GM19324 (cell line): Measurements from ENCODE around the gene ATXN7.

Source experiments
- ATAC-seq: cut with Tn5 transposase; IDR thresholded peaks from one replicate; pipeline ENCODE4 v1.9.1; 2021; ENCODE audit warnings: mild to moderate bottlenecking, moderate library complexity; ENCODE audit not compliant: unreplicated experiment, low FRiP score

ATXN7 gene

DNA sequence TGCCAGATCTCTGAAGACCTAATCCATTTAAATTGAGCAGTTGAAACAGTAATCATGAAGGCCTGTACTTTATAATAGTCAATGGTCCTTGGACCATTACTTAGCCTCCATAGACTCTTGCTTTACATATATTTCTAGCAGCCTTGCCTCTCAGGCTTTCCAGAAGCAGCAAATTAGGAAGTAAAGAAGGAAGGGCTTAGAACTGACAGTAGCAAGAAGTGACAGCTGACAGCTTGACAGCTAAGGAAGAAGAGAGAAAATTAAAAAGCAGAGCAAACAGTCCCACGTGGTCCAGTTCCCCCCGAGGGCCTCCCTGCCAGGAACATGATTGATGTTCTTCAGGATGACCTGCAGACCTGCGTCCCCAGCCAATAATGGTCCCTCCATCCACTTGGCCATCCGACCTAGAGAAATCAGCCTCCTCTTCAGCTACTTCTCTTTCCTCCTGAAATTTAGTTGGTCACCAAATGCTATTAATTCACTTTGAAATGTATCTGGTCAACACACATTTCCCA lies 174.6 kb downstream of the ATXN7 start:
- no peak for ATAC-seq

DNA sequence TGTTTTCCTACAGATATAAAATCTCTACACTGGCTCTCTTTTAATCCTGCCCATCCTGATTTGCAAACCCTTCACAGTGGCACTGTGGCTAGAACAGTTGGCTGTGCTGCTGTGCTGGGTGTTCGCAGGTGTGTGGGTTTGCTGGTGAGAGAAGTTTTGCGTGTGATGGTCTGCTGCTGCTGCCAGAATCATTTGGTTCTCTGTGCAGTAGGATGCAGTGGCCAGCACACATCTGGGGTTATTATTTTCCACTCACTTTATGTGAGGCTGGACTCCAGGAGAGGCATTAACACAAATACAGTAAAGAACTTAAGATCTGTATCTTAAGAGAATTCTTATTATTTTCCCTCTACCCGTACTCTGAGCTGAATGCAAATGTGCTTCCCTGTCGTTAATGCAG lies 175.7 kb downstream of the ATXN7 start:
- no peak for ATAC-seq

DNA sequence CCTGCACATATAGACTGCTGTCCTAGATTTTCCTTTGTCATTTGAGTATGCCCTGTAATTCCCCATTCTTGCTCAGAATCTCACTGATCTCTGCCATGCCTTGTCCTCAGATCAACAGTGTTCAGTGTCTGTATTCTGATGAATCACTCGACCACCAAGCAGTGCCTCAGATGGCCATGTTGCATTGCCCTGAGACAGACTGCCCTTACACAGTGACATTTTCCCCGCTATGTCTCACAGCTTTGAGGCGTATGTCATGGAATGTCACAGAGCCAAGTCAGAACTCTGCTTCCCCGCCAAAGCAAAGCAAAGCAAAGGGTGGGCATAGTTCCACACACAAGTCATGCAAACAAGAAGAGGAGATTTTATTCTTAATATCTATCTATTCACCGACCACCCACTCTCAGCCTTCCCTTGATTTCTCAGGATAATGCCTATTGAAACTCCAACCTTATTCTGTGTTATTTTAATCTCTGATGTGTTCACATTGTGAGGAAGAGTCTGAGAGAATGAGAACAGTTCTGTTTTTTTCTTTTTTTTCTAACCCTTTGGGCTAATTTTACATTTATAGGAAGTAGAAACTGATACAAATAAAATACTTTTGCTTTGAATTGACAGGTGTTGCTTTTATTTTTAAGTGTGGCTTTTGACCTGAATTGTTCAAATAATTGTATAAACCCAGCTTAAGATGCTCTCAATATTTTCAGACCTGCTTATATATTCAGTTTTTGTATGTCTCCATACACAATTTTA lies 176.5 kb downstream of the ATXN7 start:
- ATAC-seq: no peak

DNA sequence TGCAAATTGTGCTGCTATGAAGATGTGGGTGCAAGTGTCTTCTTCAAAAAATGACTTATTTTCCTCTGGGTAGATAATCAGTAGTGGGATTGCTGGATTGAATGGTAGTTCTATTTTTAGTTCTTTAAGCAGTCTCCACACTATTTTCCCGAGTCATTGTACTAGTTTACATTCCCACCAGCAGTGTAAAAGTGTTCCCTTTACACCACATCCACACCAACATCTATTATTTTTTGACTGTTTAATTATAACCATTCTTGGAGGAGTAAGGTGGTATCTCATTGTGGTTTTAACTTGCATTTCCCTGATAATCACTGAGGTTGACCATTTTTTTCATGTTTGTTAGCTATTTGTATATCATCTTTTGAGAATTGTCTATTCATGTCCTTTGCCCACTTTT lies 179.3 kb downstream of the ATXN7 start:
- ATAC-seq: no peak

DNA sequence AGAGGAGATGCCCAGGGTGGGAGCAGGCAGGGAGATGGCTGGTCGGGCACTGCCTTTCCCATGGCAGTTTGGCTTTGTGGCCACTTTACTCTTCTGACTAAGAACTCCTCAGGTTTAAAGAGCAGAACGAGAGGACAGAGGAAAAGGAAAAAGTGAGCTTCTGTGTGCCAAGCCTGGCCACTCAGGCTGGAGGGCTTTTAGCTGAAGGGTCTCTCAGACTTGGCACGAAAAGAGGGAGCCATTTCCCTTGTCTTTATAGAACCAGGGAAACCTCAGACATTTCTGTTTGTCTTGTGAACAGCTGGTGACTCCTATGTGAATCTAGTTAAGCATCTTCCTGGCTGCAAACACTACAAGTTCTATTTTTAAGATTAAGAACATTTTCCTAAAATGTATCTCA lies 182.9 kb downstream of the ATXN7 start:
- ATAC-seq: no peak

DNA sequence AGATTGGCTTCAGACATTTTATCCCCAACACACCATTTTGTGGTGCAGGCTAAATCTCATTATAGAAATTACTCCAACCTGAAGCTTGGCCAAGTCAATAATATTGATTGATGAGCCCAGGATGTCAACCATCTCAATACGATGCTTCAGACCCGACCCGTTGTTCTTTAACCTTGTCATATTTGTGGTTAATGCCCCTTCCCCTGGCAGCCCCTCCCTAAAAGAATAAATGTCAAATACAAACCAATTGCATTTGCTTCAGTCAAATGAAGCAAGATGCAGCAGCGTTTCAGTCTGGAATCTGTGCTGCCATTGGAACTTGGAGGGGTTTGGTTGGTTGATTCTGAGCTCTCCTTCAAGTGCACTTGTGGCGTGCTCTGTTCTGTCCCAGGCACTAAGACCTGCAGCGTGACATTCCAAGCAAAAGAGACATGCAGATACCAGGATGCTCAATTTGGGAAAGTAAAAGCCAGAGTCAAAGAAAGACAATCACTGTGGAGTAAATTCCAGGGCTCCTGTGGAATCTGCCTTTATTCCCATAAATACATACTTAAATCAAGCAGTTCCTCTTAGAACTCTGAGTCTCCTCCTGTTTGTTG lies 183.4 kb downstream of the ATXN7 start:
- no peak for ATAC-seq

DNA sequence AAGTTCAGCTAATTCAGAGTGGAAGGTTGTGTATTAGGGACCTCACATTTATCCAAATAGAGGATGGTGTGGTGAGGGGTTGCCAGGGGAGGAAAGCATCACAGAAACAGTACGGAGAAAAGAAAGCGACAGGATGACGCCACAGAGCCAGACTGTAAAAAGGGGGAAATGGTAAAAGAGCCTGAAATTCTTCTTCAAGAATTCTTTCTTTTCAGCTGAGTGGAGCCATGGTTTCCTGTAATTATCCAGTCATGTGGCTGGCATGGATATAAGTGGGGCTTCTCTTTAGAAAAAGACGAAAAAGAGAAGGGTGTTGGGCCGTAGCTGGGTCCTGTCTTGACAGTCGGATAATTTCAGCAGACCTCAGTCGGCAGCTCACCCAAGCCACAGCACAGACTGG lies 184.1 kb downstream of the ATXN7 start:
- ATAC-seq: no peak

DNA sequence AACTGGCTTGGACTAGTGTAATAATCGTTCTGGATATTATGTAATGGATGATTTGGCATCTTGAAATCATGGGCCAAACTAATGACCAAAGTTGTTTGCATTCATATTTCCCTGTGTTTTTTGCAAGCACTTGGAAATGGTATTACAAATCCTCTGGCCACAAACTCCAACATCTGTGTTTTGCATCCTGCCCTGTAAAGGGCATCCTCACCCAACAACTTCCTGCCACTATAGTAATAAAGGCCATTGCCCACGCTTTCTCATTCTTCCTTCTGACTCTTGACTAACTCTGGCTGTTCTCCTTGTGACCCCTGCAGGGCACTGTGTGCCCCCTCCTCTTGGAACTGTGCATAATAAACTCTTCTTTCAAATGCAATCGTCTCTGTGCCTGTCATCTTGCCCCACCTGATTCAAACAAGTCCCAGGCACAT lies 185.0 kb downstream of the ATXN7 start:
- no peak for ATAC-seq

DNA sequence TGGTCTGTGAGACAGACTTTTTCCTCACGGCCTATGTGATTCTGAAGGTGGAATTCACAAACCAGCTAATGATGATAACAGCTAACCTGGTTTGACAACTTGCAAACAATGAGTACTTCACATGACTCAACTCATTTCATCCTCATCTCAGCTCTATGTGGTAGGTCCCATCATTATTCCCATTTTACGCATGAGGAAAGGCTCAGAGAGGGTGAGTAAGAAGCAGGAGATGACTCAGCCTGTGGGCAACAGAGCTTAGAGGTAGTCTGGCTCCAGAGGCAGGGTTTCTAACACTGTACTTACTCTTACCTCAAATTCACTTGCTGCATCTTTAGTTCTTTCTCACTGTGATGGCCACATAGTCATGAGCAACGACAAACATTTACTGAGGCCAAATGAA lies 185.5 kb downstream of the ATXN7 start:
- no peak for ATAC-seq

DNA sequence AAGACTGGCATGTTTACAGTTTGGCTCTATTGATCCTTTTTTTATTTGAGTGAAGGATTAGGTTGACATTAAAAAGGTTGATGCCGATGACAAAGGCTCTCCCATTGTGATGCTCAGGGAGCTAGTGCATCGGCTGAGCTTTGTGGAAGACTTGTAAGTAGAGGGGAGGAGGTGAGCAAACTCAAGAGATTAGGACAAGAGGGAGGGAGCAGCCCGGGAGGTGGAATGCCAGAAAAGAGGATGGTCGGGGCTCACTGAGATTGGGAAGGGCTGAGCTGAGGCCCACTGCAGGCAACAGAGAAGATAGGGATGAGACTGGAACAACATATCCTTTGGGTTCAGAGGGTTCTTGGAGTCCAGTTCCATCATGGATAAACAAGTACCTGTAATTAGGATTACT lies 186.2 kb downstream of the ATXN7 start:
- ATAC-seq: no peak
